Stomach smooth muscle (tissue), 2 donors: ENCODE results near the gene CD74.
"Not testable (repeated sequence)": the region's sequence is repeated elsewhere in the genome, so short reads cannot be mapped to it uniquely, and the experiment has no call there.

Source experiments
- H3K27ac ChIP-seq: one replicate; pipeline ENCODE4 v1.7.0; 2013; ENCODE audit warnings: mild to moderate bottlenecking, low read length, inconsistent platforms
- H3K27me3 ChIP-seq, 2 donors: one replicate each; pipeline ENCODE4 v1.7.0; 2013; ENCODE audit warnings: low read length in 2 of 2; ENCODE audit not compliant: insufficient read depth in 2 of 2, control insufficient read depth in 1 of 2
- H3K36me3 ChIP-seq, 2 donors: one replicate each; pipeline ENCODE4 v1.7.0; 2013; ENCODE audit warnings: low read length in 2 of 2; ENCODE audit not compliant: control insufficient read depth in 2 of 2, insufficient read depth in 2 of 2
- H3K4me1 ChIP-seq: one replicate; pipeline ENCODE4 v1.7.0; 2013; ENCODE audit warnings: low read length; ENCODE audit not compliant: control insufficient read depth, insufficient read depth
- H3K4me3 ChIP-seq, 2 donors: one replicate each; pipeline ENCODE4 v1.7.0; 2013; ENCODE audit warnings: low read length in 2 of 2
- H3K9ac ChIP-seq, 2 donors: one replicate each; pipeline ENCODE4 v1.7.0; 2013; ENCODE audit warnings: low read length in 2 of 2, mild to moderate bottlenecking in 1 of 2
- H3K9me3 ChIP-seq, 2 donors: one replicate each; pipeline ENCODE4 v1.7.0; 2013; ENCODE audit warnings: low read length in 2 of 2; ENCODE audit not compliant: control insufficient read depth in 2 of 2
- donor health status: healthy.
- donor health status: Pancreatic carcinoma.

The CD74 gene

DNA sequence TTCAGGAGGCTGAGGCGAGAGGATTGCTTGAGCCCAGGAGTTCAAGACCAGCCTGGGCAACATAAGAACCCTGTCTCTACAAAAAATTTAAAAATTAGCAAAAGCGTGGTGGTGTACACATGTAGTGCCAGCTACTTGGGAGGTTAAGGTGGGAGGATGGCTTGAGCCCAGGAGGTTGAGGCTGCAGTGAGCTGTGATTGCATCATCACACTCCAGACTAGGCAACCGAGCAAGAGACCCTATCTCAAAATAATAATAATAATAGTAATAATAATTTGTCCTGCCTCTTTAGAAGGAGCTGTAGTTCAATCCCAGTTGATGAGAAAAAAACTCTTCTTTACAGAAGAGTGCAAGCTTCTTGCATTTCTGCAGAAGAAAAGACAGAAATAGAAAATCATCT is 10.0 kb upstream of the CD74 start:
- Histone ChIP-seq H3K27ac (no peak overlapping the region), H3K27me3 (no peaks in the 10 kb centered on the region), H3K9ac (no peak overlapping the region), H3K4me1 (no peaks in the 10 kb centered on the region), H3K4me3 (no peak overlapping the region), H3K9me3 (no peaks in the 10 kb centered on the region), H3K36me3 (no peaks in the 10 kb centered on the region)

DNA sequence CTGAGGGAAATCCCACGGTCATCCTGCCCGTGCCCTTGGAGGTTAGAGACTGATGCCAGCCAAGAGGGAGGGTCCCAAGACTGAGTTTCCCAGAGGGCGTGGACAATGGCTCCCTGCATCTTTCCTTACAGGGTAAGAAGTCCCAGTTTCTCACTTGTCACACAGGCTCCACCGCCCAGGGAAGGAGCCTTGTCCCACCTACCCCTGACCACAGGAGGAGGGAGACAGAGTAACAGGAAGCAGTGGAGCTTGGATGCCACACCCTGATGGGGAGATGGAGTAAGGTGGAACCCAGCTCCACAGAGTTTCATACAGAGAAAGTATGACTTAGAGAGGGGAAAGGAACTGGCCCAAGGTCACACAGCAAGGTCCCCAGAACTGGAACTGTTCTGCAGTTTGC is 9.4 kb upstream of the CD74 start:
- no peaks in the 10 kb centered on the region for H3K4me1 ChIP-seq
- H3K4me3 ChIP-seq = no peak overlapping the region
- H3K36me3 ChIP-seq = no peaks in the 10 kb centered on the region
- no peaks in the 10 kb centered on the region for H3K27me3 ChIP-seq
- no peak overlapping the region for H3K9ac ChIP-seq
- no peaks in the 10 kb centered on the region for H3K9me3 ChIP-seq
- no peak overlapping the region for H3K27ac ChIP-seq

DNA sequence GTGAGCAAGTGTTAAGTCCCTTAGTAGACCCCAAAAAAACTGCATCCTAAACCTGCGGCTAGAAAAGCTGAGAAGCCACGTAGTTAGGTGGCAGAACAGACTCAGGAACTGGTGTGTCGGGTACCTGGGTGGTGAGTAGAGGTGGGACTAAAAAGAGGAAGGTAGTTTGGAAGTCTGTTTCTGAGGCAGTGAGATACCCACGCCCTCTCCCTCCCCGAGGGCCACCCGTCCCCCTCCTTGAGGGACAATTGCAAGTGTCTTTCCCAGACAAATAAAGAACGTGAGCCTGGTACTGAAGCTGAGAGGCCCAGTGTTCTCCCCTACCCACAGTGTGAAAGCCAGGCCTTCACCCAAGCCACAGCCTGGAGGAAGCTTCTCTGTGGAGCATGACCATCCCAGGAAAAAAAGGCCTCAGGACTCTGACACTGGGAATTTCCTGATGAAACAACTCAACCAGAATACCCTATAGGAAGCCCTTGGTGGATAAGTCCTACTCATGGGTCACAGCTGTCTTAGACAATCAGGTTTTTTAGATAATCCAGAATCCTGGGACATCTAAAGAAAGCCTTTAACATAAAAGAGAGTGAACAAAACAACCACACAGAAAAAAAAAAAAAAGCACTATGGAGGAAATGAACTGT is 7.0 kb upstream of the CD74 start:
- no peaks in the 10 kb centered on the region for H3K36me3 ChIP-seq
- H3K4me1 ChIP-seq = no peaks in the 10 kb centered on the region
- H3K9me3 ChIP-seq = no peaks in the 10 kb centered on the region
- H3K27me3 ChIP-seq = no peaks in the 10 kb centered on the region
- no peak overlapping the region for H3K4me3 ChIP-seq
- no peak overlapping the region for H3K9ac ChIP-seq
- no peak overlapping the region for H3K27ac ChIP-seq

DNA sequence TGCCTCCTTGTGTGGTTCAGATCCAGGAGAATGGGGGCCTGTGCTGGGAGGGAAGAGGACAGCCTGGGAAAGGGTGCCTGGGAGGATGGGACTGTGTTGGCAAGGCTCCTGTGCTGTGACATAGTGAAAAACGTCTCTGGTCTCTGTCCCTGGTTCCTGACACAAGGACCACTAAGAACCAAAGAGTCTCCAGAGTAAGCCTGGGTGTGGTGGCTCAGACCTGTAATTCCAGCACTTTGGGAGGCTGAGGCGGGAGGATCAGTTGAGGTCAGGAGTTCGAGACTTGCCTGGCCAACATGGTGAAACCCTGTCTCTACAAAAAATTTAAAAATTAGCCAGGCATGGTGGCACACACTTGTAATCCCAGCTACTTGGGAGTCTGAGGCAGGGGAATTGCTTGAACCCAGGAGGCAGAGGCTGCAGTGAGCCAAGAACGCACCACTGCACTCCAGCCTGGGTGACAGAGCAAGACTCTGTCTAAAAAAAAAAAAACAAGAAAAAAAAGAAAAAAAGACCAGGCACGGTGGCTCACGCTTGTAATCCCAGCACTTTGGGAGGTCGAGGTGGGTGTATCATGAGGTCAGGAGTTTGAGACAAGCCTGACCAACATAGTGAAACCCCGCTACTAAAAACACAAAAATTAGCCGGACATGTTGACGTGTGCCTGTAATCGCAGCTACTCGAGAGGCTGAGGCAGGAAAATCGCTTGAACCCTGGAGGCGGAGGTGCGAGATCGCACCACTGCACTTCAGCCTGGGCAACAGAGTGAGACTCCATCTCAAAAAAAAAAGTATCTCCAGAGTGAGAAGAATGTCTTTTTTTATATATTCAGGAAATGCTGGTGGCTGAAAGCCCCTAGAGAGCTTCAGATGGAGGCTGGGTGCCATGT is 1.4 kb upstream of the CD74 start:
- H3K4me3 ChIP-seq, H3K9ac ChIP-seq, H3K36me3 ChIP-seq, H3K9me3 ChIP-seq, H3K27me3 ChIP-seq: not testable (repeated sequence)
- Histone ChIP-seq H3K4me1 (peaks cover 20% of the 10 kb centered on the region), H3K27ac (peak overlapping the region; percentile 70)

DNA sequence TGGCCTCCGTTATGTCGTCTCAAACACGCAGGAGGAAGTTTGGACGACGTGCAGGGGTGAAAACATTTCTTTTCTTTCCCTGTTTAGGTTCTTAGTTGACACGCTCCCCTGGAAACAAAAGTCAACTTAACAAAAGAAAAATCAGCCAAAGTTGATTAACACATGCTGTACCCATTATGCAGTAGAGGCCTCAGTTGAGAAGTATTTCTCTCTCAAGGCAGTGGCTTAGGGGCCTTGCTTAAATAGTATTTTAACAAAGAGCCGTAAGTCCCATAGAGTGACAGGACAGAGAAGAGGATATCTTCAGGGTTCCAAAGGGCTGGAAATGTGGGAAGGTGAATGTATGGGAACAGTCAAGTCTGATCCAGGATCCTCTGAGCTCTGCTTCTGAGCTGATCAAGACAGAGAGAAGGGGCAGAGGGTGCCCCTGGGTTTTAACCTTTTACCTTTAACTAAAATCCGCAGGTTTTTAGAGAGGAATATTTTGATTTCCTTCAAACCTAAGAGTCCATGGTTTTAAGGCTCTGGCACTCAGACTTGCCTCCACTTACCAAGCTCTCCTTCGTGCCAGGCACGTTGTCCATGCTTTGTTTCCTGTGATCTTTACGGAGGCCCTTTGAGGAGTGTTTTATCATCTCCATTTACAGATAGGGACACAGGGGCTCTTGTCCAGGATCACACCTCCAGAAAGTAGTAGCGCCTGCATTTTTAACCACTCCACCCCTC is 629 bp upstream of the CD74 start:
- Histone ChIP-seq H3K36me3 (no peaks in the 10 kb centered on the region), H3K4me1 (peaks cover 20% of the 10 kb centered on the region), H3K9me3 (no peaks in the 10 kb centered on the region), H3K27ac (peak overlapping the region; percentile 70), H3K9ac (peak overlapping the region in 1 of 2 donors; percentile 43), H3K4me3 (peak overlapping the region in 1 of 2 donors; percentile 74), H3K27me3 (no peaks in the 10 kb centered on the region)

DNA sequence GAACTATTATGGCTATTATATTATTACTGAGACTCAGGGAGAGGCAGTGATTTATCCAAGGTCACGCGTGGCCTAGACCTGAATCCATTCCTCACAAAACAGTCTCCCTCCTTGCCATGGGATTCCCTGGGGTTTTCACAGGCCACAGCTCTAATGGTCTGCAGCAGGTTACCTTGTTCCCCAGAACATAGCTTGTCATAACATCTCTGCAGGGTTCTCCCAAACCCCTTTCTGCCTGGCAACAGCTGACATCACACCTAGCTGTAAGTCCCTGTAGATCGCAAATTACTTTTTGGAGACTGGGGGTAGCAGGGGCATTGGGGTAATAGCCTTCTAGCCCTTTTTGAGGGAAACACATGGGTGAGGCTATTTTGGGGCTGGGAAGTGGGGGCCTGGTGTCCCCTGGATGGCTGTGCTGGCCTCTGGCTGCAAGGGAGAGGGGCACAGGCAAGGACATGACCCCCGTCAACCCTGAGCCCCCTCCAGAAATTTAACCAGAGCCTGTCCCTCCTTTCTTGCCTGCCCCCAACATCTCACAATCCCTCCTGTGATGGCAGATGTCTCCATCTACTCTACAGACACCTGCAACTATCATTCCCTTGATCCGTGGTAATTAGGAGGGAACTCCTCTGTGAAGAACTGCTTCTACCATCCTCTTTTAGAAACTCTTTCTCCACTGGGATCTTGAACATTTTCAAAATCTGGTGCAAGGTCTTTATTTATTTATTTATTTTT is 1.3 kb downstream of the CD74 start:
- Histone ChIP-seq H3K36me3 (no peaks in the 10 kb centered on the region), H3K9ac (peak overlapping the region; percentile 12 to 55), H3K4me3 (peak overlapping the region; percentile 32 to 74), H3K27me3 (no peaks in the 10 kb centered on the region), H3K9me3 (no peaks in the 10 kb centered on the region), H3K4me1 (peaks cover 20% of the 10 kb centered on the region), H3K27ac (peak overlapping the region; percentile 70)

DNA sequence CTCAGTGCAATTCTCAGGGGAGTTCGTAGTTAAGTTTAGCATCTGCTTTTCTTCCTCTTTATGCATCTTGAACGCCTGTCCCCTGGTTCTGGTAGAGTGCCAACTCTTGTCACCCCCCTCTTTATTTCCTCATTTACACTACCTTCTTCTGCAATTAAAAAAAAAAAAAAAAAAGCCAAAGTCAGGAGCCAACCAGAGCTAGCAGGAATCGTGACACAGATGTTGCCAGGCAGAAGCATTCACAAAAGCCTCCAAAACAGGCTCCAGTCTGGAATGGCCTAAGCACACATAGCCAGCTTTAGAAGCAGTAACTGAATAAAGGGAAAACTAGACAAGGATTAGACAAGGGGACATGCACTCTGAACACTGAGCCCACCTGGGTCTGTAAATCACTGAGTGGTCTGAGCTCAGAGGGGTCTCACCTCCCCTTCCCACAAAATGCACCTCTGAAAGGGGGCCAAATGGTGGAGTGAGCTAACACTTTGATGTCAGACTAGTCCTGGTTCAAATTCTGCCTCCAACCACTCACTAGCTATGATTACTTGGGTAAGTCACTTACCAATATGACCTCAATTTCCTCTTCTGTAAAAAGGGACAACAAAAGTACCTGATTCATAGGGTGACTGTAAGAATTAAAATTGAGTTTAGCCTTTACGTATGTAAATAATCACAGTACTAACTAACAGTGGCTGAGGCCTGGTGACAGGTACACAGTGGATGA is 2.0 kb downstream of the CD74 start:
- Histone ChIP-seq H3K4me1 (peaks cover 20% of the 10 kb centered on the region), H3K9ac (peak overlapping the region in 1 of 2 donors; percentile 61), H3K9me3 (no peaks in the 10 kb centered on the region), H3K4me3 (peak overlapping the region; percentile 33 to 74), H3K27me3 (no peaks in the 10 kb centered on the region), H3K36me3 (no peaks in the 10 kb centered on the region), H3K27ac (peak overlapping the region; percentile 56)

DNA sequence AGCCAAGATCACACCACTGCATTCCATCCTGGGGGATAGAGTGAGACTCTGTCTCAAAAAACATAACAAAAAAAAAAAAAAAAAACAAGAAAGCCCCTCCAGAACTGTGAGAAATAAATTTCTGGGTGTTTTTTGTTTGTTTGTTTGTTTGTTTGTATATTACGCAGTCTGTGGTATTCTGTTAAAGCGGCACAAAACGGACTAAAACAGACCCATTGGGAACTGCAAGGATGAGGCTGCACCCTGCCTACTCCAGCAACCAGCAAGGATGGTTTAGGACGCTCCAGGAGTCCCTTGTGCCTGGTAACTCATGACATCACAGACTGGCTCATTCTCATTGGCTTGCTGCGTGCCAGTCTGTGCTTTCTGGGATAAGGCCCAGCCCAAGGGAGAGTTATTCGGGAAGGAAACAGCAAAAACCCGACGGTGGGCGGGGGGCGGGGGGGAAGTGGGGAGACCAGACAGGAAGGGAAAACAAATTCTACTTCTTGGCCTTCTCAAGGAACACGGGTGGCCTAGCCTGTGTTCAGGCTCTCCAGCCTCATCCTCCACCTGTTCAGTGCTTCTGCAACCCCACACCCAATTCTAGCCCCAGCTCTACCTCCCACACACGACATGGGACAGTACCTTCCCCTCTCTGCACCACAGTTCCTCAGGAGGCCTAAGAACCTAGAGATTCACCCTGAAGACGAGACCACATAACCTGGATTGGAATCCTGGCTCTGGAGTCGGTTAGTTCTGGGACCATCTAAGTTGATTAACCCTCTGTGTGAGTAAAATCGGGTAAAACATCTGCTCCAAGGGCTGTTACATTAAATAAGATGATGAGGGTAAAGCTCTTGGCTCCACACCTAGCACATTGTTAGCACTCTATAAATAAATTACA is 2.8 kb downstream of the CD74 start:
- Histone ChIP-seq H3K4me1 (peaks cover 20% of the 10 kb centered on the region), H3K4me3 (peak overlapping the region; percentile 33 to 65)

DNA sequence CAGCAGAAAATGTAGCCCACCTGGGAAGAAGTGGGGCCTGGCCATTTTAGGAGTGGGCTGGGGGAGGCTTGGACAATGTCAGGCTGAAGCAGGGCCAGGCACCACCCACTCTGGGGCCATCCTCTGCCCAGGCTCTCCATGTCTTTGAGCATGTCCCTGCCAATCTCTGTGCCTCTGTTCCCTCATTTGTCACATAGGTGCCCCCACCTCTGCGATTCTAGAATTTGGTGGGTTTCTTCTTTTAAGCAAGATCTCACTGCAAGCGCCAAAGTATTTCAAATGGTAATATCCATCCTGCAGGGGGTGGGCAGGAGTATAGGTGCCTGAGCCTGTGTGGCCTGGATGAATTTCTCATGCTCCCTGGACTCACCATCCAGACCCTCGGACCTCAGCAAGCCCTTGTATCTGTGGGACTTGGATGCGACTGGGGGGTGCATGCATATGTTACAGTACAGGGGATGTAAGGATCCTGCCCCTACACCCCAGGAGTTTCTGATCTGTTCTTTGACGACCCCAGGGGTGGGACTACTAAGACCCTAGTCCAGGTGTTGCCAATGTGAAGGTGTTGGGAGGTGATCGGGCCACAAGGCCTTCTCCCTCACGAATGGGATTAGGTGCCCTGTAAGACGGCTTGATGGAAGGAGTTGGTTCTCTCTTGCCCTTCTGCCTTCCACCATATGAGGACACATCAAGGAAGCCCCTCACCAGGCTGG is 4.3 kb downstream of the CD74 start:
- Histone ChIP-seq H3K36me3 (peaks cover 0 to 3% of the 10 kb centered on the region in 2 donors), H3K27ac (no peak overlapping the region), H3K9me3 (no peaks in the 10 kb centered on the region), H3K4me3 (no peak overlapping the region), H3K4me1 (peaks cover 20% of the 10 kb centered on the region), H3K9ac (no peak overlapping the region), H3K27me3 (no peaks in the 10 kb centered on the region)

More for the DNA sequence above, 2.8 kb downstream of the CD74 start:
- H3K36me3 ChIP-seq = peaks cover 0 to 3% of the 10 kb centered on the region in 2 donors
- H3K9ac ChIP-seq = peak overlapping the region; percentile 46 to 66
- no peaks in the 10 kb centered on the region for H3K27me3 ChIP-seq
- no peaks in the 10 kb centered on the region for H3K9me3 ChIP-seq
- peak overlapping the region; percentile 56 for H3K27ac ChIP-seq
